CD14-positive monocyte (primary cell): Measurements from ENCODE around the gene RNF10. TPM values are rescaled to one million over a fixed set of nuclear protein-coding genes. Genes with fewer than 3 reads are reported as not detected.
"Not testable (repeated sequence)": the region's sequence is repeated elsewhere in the genome, so short reads cannot be mapped to it uniquely, and the experiment has no call there.

Source experiments
- DNase-seq, 3 donors: peaks; one replicate each; pipeline ENCODE4 v3.0.0-alpha.2; 2011 to 2022
- H2AFZ ChIP-seq: 2 replicates; pipeline ENCODE4 v1.6.0; 2012; ENCODE audit warnings: mild to moderate bottlenecking, low read depth, low read length, inconsistent platforms; ENCODE audit not compliant: insufficient read depth, poor library complexity, severe bottlenecking
- H3K27ac ChIP-seq, 2 donors: 1 replicate in 1 of 2; 2 replicates in 1 of 2; pipeline ENCODE4 v1.5.1; 2012 to 2013; ENCODE audit warnings: low read length in 2 of 2, control low read depth in 1 of 2, inconsistent platforms in 1 of 2, low read depth in 1 of 2, mild to moderate bottlenecking in 1 of 2
- H3K27me3 ChIP-seq, 2 donors: one replicate each; pipeline versions ENCODE4 v1.6.0 to v1.6.1; 2011 to 2013; ENCODE audit warnings: low read length in 2 of 2; ENCODE audit not compliant: control insufficient read depth in 2 of 2, insufficient read depth in 2 of 2
- H3K36me3 ChIP-seq, 2 donors: replicated peaks in 1 of 2; 1 replicate in 1 of 2; 2 replicates in 1 of 2; pipeline versions ENCODE4 v1.5.1 to v1.6.1; 2012 to 2013; ENCODE audit warnings: low read length in 2 of 2, control low read depth in 1 of 2, inconsistent platforms in 1 of 2, mild to moderate bottlenecking in 1 of 2; ENCODE audit not compliant: insufficient read depth in 2 of 2, control insufficient read depth in 1 of 2
- H3K4me1 ChIP-seq, 2 donors: 1 replicate in 1 of 2; 2 replicates in 1 of 2; pipeline versions ENCODE4 v1.5.1 to v1.6.1; 2012 to 2013; ENCODE audit warnings: low read length in 2 of 2, control low read depth in 1 of 2, inconsistent platforms in 1 of 2, mild to moderate bottlenecking in 1 of 2, moderate library complexity in 1 of 2; ENCODE audit not compliant: insufficient read depth in 2 of 2, control insufficient read depth in 1 of 2
- H3K4me2 ChIP-seq: replicated peaks from 2 replicates; pipeline ENCODE3; 2012; ENCODE audit warnings: low read length, moderate library complexity, mild to moderate bottlenecking; ENCODE audit not compliant: poor library complexity, severe bottlenecking; ENCODE audit errors: extremely low read depth
- H3K4me3 ChIP-seq, 3 experiments: fragments of 200-600 bp in 1 of 3; sonication (generic) in 1 of 3; replicated peaks in 1 of 3; 1 replicate in 2 of 3; 2 replicates in 1 of 3; pipeline ENCODE4 v1.5.1; 2011 to 2013; ENCODE audit warnings: low read length in 3 of 3, mild to moderate bottlenecking in 3 of 3, control low read depth in 2 of 3, low read depth in 2 of 3, inconsistent platforms in 1 of 3, moderate library complexity in 1 of 3
- H3K79me2 ChIP-seq: 2 replicates; pipeline ENCODE4 v1.6.0; 2012; ENCODE audit warnings: mild to moderate bottlenecking, control low read depth, inconsistent platforms, low read length, moderate library complexity; ENCODE audit not compliant: insufficient read depth
- H3K9ac ChIP-seq: 2 replicates; pipeline ENCODE4 v1.6.0; 2017; ENCODE audit warnings: low read length, mild to moderate bottlenecking; ENCODE audit not compliant: insufficient read depth, poor library complexity, severe bottlenecking
- H3K9me3 ChIP-seq, 2 donors: replicated peaks in 1 of 2; 1 replicate in 1 of 2; 2 replicates in 1 of 2; pipeline versions ENCODE4 v1.5.1 to v1.6.1; 2012 to 2013; ENCODE audit warnings: low read length in 2 of 2, control low read depth in 1 of 2; ENCODE audit not compliant: control insufficient read depth in 1 of 2, insufficient read depth in 1 of 2
- H4K20me1 ChIP-seq: 2 replicates; pipeline ENCODE4 v1.6.0; 2012; ENCODE audit warnings: mild to moderate bottlenecking, low read length, control low read depth, moderate library complexity; ENCODE audit not compliant: insufficient read depth
- H3K27ac Mint-ChIP-seq, 7 donors: one replicate each; pipeline ENCODE4 v1.8.0; 2020; ENCODE audit warnings: mild to moderate bottlenecking in 7 of 7, mixed read lengths in 7 of 7, moderate library complexity in 6 of 7, inconsistent platforms in 2 of 7
- H3K27me3 Mint-ChIP-seq, 3 donors: one replicate each; pipeline ENCODE4 v1.8.0; 2021 to 2022; ENCODE audit warnings: low read depth in 3 of 3, mild to moderate bottlenecking in 3 of 3, mixed read lengths in 3 of 3, moderate library complexity in 3 of 3, inconsistent platforms in 1 of 3
- H3K36me3 Mint-ChIP-seq, 2 donors: one replicate each; pipeline ENCODE4 v1.8.0; 2020; ENCODE audit warnings: mixed read lengths in 2 of 2, inconsistent platforms in 1 of 2, mild to moderate bottlenecking in 1 of 2
- H3K4me1 Mint-ChIP-seq: one replicate; pipeline ENCODE4 v1.8.0; 2020; ENCODE audit warnings: mild to moderate bottlenecking, mixed read lengths
- H3K4me3 Mint-ChIP-seq, 2 donors: one replicate each; pipeline ENCODE4 v1.8.0; 2020; ENCODE audit warnings: mild to moderate bottlenecking in 2 of 2, mixed read lengths in 2 of 2, moderate library complexity in 1 of 2
- H3K9me3 Mint-ChIP-seq, 7 donors: one replicate each; pipeline ENCODE4 v1.8.0; 2020 to 2022; ENCODE audit warnings: mixed read lengths in 7 of 7, mild to moderate bottlenecking in 6 of 7, moderate library complexity in 6 of 7, inconsistent platforms in 2 of 7
- CTCF ChIP-seq: fragments of 200-600 bp; IDR thresholded peaks from one replicate; pipeline ENCODE4 v1.8.0; 2022; ENCODE audit warnings: antibody characterized with exemption, mild to moderate bottlenecking
- WGBS: methylation state at CpG from one replicate; pipeline ENCODE4 v1.1.5; 2013; ENCODE audit warnings: missing lambda C conversion rate; ENCODE audit not compliant: insufficient coverage; 5-methylcytosine and 5-hydroxymethylcytosine counted together
- intact Hi-C, 2 donors: fragments of 100-400 bp; cut with micrococcal nuclease; formaldehyde crosslinking; loops; one replicate each; pipeline versions ENCODE4 v1.15.0 to v1.15.1; 2023
- polyA plus RNA-seq, 3 donors: library from polyadenylated mRNA; depleted of rRNA in 1 of 3; unstranded in 2 of 3; stranded (reverse) in 1 of 3; fragments of 300-500 nt in 2 of 3; fragments of >200 nt in 1 of 3; fragmentation: Illumina TruSeq in 2 of 3; gene quantifications; 1 replicate in 2 of 3; 2 replicates in 1 of 3; pipeline ENCODE4 v1.2.3, GENCODE V29; 2012 to 2021

The RNF10 gene
- polyA plus RNA-seq, 3 donors, result 62.4 to 178 (median 106) TPM

GRCh38 chr12:120614848-120615247 is 80.7 kb downstream of the RNF10 start:
- no peak overlapping the region for H3K9ac ChIP-seq
- intact Hi-C loops, result no loop called here
- no peaks in the 10 kb centered on the region for H3K79me2 ChIP-seq
- no peak for TF ChIP-seq CTCF
- H3K27ac ChIP-seq, result no peak overlapping the region
- Mint-ChIP-seq H3K36me3 (no peaks in the 10 kb centered on the region), H3K27me3 (peaks cover 8 to 26% (median 11%) of the 10 kb centered on the region in 3 donors), H3K9me3 (peaks cover 0 to 12% (median 1%) of the 10 kb centered on the region in 7 donors), H3K27ac (no peak overlapping the region), H3K4me3 (no peak overlapping the region), H3K4me1 (peaks cover 9% of the 10 kb centered on the region)
- no peaks in the 10 kb centered on the region for H3K9me3 ChIP-seq
- no peak overlapping the region for H3K4me2 ChIP-seq
- no peak overlapping the region for H3K4me3 ChIP-seq
- peaks cover 3 to 8% of the 10 kb centered on the region in 2 donors for H3K27me3 ChIP-seq
- no peak for DNase-seq
- H3K4me1 ChIP-seq, result peaks cover 0 to 4% of the 10 kb centered on the region in 2 donors
- no peaks in the 10 kb centered on the region for H4K20me1 ChIP-seq
- H3K36me3 ChIP-seq, result no peaks in the 10 kb centered on the region
- H2AFZ ChIP-seq, result no peak overlapping the region

GRCh38 chr12:120617193-120617592 is 83.0 kb downstream of the RNF10 start:
- H3K27ac Mint-ChIP-seq, H3K36me3 Mint-ChIP-seq, intact Hi-C loops: not testable (repeated sequence)

GRCh38 chr12:120617767-120618166 is 83.6 kb downstream of the RNF10 start:
- not testable (repeated sequence) for DNase-seq, H3K36me3 Mint-ChIP-seq, H2AFZ ChIP-seq, H3K27me3 ChIP-seq, H3K27ac ChIP-seq, H3K4me3 ChIP-seq, H3K4me1 ChIP-seq, H3K4me1 Mint-ChIP-seq, H4K20me1 ChIP-seq, H3K36me3 ChIP-seq, H3K9ac ChIP-seq, H3K9me3 ChIP-seq, H3K79me2 ChIP-seq, H3K4me2 ChIP-seq, H3K27ac Mint-ChIP-seq
- peak overlapping the region in 1 of 2 donors; percentile 0 for H3K4me3 Mint-ChIP-seq
- H3K9me3 Mint-ChIP-seq, result peaks cover 0 to 12% (median 1%) of the 10 kb centered on the region in 7 donors
- intact Hi-C loops, result loop anchor here in 1 of 2 donors (2.0 kb wide), 1 partner anchor 25 kb away; no protein-coding TSS in a partner anchor
- 100% methylated on average over 1 of the region's 4 CpGs for WGBS
- peaks cover 9 to 33% (median 14%) of the 10 kb centered on the region in 3 donors for H3K27me3 Mint-ChIP-seq

More at GRCh38 chr12:120617193-120617592, 83.0 kb downstream of the RNF10 start:
- not testable (repeated sequence) for H3K4me1 ChIP-seq, DNase-seq, H2AFZ ChIP-seq, H3K9ac ChIP-seq, H4K20me1 ChIP-seq, H3K9me3 ChIP-seq, H3K4me3 ChIP-seq, H3K79me2 ChIP-seq, H3K36me3 ChIP-seq, H3K27ac ChIP-seq, H3K4me2 ChIP-seq, H3K4me1 Mint-ChIP-seq, H3K27me3 ChIP-seq, H3K4me3 Mint-ChIP-seq
- H3K27me3 Mint-ChIP-seq, result peaks cover 9 to 33% (median 14%) of the 10 kb centered on the region in 3 donors
- whole genome bisulfite sequencing, result no CpG with 5 or more reads among the region's 3 CpGs
- peaks cover 0 to 12% (median 1%) of the 10 kb centered on the region in 7 donors for H3K9me3 Mint-ChIP-seq
